GM21423 (cell line): Measurements from ENCODE around the gene WDR5.
"Not testable (repeated sequence)": the region's sequence is repeated elsewhere in the genome, so short reads cannot be mapped to it uniquely, and the experiment has no call there.

Experiments used
- ATAC-seq: cut with Tn5 transposase; IDR thresholded peaks from one replicate; pipeline ENCODE4 v1.9.1; 2021; ENCODE audit warnings: mild to moderate bottlenecking, moderate library complexity; ENCODE audit not compliant: unreplicated experiment

The WDR5 gene

DNA sequence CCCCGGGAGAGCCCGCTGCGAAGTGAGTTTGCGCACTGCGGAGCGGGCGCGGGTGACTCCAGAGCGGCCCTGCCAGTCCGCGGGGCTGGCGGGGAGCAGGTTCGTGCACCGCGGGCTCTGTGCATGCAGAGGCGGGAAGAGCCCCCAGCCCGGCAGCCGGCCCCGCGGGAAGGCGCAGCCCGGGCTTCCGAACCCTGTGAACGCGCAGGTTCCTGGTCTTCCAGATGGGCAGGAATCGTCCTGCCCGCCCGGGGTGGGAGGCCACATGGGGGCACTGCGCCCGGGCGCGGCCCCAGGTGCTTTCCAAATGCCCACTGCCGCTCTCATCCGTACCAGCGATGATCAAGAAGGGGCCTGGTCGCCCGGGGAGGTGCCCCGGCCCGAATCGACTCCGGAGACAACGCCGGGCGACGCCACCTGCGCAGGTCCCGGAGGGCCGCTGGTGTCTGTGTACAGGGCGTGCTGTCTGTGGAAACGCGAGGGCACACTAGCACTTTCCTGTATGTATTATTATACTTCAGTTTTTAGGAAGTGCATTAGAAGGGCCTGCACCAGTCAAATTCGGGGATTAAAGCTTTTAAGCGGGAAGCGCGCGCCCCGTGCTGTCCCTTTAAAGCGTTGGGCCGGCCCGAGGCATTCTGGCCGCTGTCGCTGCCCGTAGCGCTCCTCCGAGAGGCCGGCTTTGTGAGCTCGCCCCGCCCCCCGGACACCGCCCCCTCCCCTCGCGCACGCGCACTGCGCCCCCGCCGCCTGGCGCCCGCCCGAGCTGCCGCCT is at the start of gene WDR5:
TSS of gene WDR5 (plus strand) at position 740 of the 775 bp plus-strand sequence. CDS start 3,796 bp downstream, outside the sequence.
- ATAC-seq: peak; percentile 53

DNA sequence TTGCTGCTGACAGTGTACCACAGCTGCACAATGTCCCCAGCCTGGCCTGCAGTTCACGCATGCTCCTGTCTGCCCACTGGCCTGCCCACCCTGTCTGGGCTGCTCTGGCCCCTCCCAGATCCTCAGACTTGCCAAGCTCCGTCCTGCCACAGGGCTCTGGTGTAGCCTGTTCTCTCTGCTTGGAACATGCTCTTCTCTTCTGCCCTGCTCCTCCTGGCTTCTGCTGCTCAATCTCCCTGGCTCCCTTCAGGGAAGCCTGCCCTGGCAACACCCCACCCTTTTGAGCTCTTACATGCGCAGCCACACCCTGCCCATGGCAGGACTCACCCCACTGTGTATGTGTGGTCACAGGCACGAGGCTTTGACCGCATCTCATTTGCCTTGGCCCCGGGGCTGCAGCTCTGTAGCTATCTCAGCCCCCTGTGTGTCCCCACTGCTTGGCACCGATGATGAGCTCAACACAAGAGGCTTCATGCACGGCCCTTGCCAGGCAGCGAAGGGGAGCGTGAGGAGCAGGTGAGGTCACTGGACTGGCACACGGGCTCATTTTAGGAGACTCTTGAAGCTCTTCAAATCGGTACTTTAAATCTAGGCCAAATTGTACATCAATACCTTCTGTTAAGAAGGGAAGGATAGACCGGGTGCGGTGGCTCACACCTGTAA is 47.7 kb upstream of the WDR5 start:
- ATAC-seq: no peak

DNA sequence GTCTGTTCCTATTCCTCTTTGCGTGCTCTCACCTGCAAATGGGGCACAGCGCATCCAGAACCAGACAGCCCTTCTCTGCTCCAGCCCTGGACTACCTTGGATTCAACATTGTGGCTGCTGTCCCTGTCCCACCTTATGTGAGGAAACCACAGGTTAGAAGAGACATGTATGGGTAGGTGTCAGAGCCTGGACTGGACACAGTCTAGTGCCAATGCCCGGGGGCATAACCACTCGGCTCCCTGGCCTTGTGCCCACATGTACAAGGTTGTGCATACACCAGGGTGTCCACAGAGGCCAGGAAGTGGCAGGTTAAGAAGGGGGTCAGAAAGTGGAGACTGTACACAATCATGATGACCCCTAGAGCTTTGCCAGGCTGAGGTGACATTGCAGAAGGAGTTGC is 45.9 kb upstream of the WDR5 start:
- ATAC-seq: no peak

DNA sequence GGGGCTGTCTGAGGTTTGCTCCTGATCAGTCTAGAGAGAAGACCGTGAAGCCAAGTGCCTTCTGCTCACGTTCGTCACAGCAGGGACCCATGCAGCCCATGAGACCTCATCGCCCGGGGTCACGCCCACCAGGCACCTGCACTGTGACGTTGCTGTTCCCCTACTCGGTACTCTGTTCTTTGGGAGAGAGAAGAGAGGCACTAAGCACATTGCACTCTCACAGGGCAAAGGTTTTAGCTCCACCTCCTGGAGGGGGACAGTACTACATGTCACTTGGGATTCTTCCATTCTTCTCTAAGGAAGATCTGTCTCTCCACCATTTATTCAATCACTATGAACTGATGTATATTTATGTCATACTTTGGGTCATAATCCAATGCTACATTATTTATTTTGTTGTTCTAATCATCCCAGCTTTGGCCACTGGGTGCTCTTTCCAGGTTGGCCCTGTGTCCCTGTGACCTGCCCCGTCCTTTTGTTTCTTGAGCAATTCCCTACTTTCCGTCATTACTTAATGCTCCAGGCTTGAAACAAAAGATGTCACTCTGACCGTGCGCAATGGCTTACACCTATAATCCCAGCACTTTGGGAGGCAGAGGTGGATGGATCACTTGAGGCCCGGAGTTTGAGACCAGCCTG is 36.6 kb upstream of the WDR5 start:
- ATAC-seq: no peak

DNA sequence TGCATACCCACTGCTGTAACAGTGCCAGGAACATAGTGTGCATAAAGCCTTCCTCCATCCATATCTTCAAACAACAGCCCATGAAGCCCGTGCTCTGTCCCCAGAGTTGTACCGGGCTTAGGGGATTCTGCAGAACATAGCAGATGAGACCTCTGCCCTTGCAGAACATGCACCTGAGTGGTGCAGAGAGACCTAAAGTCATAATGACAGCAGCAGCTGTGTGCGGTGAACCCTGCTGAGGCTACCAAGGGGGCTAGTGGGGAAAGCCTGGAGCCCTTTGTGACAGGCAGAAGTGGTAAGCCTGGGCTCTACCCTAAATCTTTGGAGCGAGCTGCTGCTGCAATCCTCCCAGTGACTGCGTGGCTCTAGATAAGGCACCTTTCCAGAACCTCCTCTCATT is 35.8 kb upstream of the WDR5 start:
- ATAC-seq: no peak

DNA sequence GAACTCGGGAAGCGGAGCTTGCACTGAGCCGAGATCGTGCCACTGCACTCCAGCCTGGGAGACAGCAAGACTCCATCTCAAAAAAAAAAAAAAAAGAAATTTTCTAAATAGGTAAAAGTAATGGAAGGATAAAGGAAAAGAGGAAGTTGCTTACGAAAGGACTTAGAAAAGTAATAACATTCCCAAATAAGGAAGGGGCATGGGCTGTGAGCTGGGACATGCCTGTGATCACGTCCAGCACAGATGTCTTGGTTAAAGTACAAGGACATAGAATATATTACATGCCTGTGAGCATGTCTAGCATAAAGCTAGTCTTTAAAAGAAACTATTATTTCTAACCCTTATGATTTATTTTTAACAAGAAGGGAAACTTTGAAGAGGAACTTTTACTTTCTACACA is 34.7 kb upstream of the WDR5 start:
- not testable (repeated sequence) for ATAC-seq

DNA sequence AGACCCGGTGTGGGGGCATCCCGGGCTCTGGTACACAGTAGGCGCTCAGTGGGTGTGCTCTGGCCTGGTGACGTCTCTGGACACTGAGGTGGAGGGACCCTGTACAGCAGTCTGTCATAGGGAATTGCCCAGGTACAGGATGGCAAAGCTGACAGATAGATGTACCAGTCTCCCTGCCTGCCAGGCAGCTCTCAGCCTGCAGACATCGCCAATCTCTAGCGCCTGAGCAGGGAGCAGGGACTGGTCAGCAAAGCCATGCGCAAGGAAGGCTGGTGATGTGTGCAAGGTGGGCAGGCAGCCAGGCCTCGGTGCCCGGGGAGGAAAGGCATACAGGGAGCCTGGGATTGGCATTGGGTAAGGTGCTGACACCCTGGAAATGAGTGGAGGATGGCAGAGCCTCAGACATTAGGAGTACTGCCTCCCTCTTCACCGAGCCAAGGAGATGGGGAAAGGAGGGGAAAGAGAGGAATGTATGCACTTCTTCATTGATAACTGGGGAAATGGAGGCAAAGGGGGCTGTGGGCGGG is 34.2 kb upstream of the WDR5 start:
- ATAC-seq: no peak

DNA sequence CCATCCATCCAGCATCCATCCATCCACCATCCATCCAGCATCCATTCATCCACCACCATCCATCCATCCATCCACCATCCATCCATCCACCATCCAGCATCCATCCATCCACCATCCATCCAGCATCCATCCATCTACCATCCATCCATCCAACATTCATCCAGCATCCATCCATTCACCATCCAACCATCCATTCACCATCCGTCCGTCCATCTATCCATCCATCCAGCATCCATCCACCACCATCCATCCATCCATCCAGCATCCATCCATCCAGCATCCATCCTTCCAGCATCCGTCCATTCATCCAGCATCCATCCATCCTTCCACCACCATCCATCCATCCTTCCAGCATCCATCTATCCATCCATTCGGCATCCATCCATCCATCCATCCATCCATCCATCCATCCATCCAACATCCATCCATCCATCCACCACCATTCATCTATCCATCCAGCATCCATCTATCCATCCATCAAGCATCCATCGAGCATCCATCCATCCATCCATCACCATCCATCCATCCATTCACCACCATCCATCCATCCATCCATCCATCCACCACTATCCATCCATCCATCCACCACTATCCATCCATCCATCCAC is 32.4 kb upstream of the WDR5 start:
- no peak for ATAC-seq

DNA sequence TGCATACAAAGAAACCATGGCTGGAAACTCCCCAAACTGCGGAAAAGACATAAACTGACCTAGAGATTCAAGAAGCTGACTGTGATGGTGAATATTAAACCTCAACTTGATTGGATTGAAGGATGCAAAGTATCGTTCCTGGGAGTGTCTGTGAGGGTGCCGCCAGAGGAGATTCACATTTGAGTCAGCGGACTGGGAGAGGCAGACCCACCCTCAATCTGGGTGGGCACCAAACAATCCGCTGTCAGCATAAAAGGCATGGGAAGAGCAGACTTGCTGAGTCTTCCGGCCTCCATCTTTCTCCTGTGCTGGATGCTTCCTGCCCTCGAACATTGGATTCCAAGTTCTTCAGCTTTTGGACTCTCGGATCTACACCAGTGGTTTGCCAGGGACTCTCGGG is 24.8 kb upstream of the WDR5 start:
- ATAC-seq: no peak

DNA sequence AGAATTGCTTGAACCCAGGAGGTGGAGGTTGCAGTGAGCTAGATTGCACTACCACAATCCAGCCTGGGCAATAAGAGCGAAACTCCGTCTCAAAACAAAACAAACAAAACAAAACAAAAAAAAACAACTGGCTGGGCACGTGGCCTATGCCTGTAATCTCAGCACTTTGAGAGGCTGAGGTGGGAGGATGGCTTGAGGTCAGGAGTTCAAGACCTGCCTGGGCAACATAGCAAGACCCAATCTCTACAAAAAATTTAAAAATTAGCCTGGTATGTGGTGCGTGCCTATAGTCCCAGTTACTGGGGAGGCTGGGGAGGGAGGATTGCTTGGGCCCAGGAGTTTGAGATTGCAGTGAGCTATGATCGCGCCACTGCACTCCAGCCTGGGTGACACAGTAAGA is 23.3 kb upstream of the WDR5 start:
- ATAC-seq: no peak

DNA sequence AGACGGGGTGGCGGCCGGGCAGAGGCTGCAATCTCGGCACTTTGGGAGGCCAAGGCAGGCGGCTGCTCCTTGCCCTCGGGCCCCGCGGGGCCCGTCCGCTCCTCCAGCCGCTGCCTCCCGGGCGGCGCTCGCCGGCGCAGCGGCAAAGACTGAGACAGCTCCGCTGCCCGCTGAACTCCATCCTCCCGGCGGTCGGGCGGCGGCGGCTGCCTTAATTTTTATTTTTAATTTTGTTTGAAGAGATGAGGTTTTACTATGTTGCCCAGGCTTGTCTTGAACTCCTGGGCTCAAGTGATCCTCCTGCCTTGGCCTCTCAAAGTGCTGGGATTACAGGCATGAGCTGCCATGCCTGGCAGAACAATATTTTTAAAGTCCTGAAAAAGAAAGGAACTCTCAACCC is 16.9 kb upstream of the WDR5 start:
- ATAC-seq: not testable (repeated sequence)

DNA sequence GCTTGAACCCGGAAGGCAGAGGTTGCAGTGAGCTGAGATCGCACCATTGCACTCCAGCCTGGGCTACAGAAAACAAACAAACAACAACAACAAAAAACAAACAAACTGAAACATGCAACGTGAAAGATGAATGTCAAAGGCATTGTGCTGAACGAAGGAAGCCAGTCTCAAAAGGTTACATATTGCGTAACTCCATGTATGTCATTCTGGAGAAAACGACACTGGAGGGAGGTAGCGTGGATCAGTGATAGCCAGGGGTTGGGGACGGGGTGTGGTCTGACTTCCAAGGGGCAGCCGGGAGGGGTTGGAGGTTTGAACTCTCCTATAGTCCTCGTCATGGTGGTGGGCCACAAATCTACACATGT is 12.1 kb upstream of the WDR5 start:
- no peak for ATAC-seq

DNA sequence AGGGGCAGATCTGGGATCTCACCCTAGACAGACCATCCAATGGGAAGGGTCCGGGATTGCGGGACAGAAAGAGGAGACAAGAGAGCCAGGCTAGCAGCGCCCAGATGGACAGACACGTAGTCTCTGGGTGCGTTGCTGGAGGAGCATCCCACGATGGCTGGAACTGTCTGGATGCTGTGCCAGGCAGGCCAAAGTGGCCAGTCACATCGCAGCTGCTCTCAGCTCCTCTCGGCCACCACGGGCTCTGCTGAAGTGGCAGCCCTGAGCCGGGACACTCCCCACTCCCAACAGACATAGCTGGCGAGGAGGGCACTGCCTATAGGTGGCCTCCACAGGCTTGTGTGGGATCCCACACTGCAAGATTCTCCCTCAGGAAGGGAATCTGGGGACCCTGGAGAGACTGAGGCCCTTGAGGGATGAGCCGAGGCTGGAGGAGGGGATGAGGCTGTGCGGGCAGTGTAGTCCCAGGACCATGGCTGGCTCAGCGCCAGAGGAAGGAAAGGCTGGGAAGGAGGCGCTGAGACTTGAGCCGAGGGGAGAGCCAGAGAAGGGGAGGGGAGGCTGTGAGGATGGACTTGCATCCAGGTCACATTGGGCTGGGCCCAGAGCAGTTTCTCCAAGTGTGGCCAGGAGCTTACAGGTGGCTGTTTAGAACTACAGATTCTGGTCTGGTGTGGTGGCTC is 10.3 kb upstream of the WDR5 start:
- no peak for ATAC-seq

DNA sequence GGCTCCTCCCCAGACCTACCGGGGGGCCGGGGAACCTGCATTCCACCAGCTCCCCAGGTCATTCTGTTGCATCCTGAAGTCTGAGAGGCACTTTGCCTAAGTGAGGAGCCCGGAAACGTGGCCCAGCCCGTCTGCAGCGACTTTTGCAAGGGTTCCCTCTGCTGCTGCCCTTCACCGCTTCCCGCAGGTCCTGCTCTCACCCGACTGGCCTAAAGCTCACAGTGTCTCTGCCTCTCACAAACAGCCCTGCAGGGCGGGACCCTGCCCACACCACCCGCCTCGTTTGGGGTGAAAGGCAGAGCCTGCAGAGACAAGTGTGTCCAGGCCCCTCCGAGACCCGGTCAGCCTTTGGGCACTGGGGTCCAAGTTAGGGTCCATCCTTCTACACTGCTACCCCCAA is 9.5 kb upstream of the WDR5 start:
- no peak for ATAC-seq

DNA sequence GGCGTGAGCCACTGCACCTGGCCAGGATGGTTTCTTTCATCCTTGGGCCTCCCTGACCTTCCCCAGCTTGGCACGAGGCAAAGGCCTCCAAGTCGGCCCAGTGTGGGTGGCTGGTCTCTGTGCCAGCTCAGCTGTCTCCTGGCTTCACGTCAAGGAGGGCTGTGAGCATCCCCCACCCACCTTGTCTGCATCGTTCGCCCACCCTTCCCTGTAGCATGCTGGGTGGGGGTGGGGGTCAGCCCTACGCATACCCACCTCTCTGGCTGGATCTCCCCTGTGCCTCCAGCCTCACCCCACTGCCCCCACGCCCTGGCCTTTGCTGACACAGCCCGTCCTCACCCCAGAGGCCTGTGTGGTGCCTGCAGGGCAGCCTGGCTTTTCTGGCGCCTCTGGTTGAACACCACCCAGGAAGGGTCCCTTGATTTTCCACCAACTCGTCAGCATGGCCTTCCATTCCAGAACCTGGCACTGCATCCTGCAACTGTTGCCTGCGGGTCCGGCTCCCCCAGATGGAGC is 8.8 kb upstream of the WDR5 start:
- ATAC-seq: no peak

DNA sequence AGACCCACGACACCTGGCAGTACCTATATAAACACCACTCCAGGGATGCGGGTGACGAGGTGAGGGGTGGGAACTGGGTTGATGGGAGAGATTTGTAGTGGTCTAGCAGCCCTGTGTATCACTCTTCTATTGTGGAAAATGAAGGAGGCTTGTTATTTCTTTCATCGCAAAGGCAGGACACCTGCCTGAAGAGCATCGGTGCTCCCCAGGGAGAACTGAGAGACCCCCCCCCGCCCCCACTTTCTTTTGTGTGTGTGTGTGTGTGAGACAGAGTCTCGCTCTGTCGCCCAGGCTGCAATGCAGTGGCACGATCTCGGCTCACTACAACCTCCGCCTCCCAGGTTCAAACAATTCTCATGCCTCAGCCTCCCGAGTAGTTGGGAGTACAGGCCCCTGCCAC is 8.3 kb upstream of the WDR5 start:
- no peak for ATAC-seq

DNA sequence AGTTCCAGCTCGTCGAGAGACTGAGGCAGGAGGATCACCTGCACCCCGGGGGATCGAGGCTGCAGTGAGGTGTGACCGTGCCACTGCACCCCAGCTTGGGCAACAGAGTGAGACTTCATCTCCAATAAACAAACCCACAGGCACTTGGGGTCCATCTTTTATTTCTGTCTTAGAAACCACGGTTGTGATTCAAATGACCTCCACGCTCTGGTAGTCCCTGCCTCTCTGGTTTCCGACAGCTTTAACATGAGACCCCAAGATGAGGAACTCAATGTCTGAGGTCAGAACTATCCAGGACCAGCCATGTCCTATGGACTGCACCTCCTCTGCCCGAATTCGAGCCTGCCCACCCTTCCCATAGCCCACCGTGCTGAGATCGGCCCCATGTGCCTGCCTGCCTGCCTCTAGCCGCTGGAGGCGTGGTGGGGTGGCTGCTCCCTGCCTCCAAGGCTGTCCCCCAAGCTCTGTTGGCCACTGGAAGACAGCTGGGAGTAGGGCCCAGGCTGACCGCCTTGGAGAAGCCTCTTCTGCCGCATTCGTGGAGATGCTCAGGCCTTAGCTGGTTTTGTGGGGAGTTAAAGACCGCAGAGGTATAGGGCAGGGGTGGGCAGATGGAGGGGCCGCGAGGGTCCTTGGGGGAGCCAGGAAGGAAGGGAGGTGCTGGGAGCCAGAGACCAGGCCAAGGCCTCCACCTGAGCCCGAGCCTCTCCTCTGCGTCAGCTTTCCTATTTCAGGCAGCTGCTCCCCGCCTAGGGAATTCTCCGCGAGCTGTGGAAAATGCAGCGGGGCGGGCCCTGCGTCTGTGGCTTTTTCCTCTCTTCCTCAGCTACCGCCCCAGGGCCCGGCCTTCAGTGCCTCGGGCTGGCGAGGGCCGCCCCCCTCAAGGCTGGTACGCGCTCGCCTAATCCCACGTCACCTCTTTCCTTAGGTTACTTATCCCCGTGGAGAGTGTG is 6.9 kb upstream of the WDR5 start:
- no peak for ATAC-seq

DNA sequence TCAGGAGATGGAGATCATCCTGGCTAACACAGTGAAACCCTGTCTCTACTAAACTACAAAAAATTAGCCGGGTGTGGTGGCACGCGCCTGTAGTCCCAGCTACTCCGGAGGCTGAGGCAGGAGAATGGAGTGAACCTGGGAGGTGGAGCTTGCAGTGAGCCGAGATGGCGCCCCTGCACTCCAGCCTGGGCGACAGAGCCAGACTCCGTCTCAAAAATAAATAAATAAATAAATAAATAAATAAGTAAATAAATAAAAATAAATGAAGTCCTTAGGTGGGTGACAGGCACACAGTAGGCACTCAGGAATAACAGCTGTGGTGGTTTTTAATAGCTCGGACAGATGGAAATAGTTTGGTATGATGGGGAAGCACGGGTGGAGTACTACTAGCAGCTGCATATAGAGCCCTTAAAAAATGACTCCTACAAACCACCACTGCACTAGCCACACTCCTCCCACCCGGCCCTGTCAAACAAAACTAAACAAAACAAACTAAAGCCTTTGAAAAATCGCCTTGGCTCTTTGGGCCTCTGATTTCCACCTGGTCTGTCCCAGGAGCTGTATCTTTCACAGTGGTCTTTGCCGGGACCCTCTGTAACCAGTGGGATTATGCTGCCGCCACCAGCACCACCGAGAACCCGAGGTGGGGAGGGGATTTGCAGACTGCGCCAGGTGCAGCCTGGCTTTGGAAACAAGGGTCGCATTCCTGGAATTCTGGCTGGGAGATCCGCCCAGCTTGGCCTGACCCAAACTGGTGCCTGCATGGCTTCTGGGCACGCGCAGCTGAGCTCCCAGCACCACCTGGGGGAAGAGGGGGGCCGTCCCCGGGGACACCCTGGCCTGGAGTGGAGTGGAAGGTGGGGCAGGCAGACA is 5.1 kb upstream of the WDR5 start:
- ATAC-seq: no peak
